Nucleus accumbens (tissue), 56 donors: ENCODE data around the gene FTH1.

ENCODE experiments used
- DNase-seq, 56 donors: peaks; one replicate each; lab custom pipeline; 2025; lab: John Stamatoyannopoulos, UW

Gene FTH1

DNA sequence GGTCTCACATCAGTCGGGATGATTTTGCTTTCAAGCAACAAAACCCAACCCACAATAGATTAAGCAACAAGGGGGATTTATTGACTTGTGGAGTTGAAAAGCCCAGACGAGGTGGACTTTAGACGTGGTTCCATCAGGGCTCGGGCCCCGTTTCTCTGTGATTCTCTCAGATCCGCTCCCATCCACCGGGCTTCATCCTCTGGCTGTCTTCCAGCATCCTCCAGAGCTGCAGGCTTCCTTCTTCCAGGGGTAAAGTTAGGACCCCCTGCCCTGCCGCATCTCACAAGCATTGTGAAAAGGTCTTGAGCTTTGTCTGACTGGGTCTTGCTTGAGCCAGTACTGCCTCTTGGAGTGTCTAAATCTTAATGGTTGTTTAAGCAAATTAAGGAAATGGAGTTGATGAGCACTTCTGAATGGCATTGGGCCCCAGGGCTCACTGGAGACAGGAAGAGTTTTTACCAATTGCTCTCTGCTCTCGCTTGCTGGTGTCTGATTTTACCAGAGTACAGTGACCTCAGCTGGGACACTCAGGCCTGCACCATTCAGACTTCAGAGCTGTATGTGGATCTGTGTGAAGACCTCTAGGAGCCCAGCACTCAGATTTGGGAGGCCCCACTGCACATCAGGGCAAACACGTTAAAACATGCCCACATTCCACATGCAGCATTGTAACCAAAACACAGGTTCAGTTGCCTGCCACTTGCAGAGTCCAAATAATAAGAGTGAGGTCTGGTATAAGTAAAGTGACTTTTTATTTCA is 13.5 kb upstream of the FTH1 start:
- no peak for DNase-seq

- no peak for DNase-seq
These were observed 11.5 kb upstream of the FTH1 start for GRCh38 chr11:61978703-61979661.

DNA sequence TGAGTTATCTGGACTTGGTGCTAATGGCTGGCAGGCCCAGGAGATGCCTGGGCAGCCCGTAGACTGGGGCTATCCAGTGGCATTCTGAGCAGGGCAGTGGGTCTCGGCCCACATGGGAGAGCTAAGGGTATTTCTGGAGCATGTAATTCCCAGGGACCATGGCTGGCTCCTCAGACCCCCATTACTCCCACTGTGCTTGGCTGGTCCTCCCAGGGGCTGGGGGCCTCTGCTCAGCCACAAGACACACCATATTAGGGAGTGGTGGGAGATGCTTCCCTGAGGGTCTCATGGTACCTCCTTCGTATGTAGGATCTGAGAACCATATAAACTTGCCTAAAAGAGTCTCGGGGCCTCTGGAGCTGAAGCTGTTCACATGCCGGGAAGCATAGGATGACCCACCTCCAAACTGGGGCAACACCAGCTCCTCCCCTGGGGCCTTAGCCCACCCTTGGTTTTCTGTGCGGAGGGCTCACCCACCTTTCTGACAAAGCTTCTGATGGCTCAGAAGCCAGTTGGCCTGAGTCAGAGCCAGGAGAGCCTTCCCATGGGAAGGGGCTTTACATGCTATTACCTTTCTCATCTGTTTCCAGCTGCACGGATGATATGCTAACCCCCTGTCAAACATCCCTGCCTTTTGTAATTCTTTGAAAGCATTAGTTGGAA is 9.5 kb upstream of the FTH1 start:
- DNase-seq: no peak

- DNase-seq: no peak
These were observed 9.0 kb upstream of the FTH1 start for GRCh38 chr11:61976420-61976800.

- no peak for DNase-seq
These were observed 8.4 kb upstream of the FTH1 start for GRCh38 chr11:61975638-61976419.

DNA sequence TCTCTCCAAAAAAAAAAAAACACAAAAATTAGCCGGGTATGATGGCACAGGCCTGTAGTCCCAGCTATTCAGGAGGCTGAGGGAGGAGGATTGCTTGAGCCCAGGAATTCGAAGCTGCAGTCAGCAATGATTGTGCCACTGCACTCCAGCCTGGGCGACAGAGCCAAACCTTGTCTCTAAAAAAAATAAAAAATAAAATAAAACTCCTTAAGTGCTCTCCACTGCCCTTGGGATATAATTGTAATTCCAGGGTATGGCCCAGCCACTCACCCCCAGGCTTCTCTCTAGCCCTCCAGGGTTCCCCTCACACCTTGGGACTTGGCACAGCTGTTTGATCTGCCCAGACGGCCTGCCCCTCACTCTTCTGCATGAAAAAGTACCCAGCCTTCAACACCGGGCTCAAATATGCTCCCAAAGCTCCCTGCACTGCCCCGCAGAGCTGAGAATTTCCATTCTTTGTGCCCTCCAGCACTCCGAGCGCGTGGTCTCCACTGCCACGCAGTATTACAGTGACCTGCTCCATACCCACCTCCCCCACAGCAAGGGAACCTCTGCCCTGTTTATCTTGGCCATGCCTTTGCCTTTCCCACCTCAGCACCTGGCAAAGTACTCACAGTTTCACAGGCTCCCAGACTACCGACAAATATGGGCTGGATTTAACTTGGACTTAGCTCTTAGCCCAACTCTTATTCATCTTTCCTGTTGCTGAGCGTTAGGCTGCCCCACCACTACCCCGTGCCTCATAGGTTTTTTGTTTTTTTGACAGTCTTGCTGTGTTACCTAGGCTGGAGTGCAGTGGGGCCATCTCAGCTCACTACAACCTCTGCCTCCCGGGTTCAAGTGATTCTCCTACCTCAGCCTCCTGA is 7.6 kb upstream of the FTH1 start:
- DNase-seq: no peak

GRCh38 chr11:61973476-61974162 is 6.2 kb upstream of the FTH1 start:
- no peak for DNase-seq

DNA sequence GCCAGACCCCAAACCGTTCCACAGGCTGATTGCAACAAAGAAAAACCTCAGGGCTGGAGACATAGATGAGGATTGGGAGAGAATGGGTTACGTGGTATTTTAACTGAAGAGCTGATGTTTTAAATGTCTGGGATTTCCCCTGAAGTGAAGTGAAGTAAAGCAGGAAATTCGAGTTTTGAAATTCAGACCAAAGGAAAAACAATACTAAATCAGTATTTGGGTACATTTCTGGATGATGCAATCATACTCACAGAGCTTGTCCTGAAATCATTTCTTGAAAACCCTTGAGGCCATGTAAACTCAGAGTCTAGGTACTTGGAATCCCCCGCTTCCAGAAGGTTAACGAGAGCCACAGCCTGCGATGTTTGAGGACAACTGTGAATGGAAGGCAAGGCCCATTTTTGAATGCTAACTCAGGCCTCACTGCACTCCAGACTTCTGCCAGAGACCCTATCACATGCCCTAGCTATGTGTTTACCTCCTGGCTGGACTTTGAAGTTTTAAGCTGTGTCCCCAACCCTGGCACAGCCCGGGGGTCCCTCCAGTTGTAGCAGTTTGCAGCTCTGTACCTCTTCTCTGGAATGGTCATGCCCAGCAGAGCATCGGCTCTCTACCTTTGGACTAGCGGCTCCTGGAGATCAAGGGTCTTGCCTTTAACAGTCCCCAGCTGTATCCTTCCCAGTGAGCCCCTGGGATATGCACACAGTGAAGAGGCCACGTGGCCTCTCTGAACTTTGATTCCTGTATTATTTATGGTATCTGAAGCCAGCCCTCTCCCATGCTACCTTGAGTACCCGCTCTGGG is 5.4 kb upstream of the FTH1 start:
- no peak for DNase-seq

DNA sequence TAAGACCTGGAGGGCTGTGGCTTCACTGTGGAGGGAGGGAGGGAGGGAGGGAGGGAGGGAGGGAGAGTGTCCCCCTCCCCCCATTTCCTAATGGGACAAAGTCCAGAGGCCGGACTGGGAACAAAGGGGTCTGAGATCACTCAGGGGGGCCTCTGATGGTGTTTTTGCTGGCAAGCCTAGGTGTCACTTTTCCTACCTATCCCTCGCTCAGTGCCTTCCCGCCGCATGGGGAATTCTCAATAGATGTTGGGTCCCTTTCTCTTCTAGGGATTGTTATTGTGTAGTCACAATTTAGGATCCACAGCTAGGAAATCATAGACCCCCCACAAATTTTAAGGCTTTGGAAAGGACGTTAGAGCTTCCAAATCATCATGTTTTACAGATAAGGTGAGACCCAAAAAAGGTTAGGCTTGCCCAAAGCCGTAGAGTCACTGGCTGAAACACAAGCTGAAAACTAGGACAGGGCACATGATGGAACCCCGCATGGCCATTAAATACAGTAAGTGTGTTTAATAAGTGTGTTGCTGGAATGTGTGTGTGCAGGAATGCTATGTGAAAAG is 4.8 kb upstream of the FTH1 start:
- peak in 1 of 56 donors; percentile 54 for DNase-seq

DNA sequence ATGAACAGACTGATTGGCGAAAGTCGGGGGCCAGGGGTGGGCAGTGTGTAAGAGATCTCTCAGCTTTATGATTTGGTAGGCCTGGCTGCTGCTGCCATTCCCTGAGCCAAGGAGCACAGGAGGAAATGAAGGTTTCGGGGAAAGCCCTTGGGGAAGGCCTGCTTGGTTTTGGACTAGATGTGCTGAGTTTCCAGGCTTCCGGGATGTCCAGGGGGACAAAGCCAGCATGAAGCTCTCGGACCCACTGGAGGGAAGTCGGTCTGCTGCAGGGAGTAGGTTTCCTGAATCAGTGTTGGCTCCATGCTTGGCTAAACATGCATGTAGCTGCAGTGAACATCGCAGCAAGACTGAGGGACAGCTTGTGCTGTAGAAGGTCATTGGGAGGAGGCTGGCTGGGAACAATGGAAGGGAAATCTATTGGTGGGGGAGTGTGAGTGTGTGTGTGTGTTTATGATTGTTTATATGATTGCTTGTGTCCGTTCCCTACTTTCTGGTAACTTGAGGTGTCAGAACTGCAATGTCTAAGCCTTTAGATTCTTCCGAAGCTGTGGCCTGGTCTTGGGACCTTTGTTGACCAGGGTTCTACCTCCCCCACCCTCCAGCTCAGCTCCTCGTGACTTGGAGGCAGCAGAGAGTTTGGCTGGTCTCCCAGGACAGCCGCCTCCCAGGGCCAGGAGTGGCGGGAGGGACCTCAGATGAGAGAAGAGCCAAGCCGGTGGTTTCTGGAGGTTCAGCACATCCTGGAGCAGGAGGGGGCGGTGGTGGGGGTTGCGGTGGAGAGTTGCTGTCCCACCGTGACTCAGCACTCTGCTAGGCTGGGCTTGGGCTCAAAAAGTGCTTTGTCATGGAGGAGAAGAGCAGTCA is 4.0 kb upstream of the FTH1 start:
- peak in 55 of 56 donors; percentile 64 to 98 (median 93) for DNase-seq

- DNase-seq: no peak
These were observed 2.6 kb upstream of the FTH1 start for GRCh38 chr11:61969838-61970662.

DNA sequence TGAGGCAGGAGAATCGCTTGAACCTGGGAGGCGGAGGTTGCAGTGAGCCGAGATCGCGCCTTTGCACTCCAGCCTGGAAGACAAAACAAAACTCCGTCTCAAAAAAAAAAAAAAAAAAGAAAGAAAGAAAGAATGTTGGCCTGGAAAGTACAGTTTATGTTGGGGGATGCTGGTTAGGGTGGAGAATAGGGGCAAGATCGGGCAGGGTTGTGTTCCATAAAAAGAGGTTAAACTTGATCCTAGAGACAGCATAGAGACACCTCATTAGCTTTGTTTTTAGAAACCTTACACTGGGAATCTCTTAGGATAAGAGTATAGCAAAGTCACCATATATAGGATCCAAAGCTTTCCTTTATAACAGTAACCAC is 1.9 kb upstream of the FTH1 start:
- no peak for DNase-seq

DNA sequence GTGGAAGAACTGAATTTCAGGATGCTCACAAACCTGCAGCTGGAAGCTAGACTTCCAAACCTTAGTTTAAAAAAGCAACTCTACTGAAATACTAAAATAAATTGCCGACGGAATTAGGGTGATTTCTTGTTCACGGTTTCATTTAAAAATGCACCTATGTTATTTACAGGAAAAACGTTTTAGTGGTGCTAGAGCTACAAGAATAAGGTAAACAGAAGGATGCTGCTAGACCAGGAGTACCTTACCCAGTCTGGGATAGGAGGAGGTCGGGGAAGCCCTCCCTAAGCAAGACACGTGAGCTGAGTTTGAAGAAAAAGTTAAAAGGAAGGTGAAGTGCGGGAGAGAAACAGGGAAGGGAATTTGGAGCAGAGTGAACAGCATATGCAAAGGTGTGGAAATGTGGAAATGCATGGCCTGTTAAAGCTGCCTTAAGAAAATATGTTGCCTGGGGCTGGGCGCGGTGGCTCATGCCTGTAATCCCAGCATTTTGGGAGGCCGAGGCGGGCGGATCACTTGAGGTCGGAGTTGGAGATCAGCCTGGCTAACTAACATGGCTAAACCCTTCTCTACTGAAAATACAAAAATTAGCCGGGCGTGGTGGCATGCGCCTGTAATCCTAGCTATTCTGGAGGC is 1.4 kb upstream of the FTH1 start:
- no peak for DNase-seq

DNA sequence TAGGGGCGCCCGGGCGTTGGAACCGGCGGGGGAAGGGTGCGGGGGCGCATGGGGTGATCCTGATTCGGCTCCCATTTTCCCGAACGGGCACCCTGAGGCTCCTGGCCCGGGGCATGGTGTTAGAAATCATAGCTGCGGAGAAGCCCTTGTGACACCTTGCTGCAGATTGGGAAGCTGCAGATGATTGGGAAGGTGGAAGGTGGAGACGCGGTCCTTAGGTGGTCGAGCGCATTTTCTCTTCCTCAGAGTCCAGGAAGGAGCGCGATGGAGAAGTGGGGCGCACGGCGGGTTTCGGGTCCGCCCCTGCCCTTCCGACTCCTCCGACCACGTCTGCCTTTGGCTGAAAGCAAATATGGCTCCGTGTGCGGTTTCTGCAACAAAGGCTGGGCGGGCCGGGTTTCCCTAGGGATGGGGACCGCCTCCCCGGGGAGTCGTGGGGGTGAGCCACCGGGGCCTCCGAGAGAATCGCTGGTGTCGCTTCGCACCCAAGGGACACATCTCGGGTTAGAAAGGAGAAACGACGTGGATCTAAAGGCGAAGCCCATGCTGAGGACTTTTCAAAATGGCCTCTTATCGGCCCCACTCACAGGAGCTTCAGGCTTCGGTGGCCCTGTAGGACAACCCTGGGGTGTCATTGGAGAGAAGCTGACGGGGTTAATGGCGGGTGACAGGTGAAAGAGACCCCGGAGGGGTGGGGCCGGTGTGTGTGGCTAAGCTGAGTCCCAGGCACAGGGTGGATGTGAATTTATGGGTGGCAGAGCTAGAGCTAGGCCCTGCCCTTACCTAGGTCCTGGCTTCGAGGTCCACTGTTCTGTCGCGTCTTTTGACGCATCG is 707 bp upstream of the FTH1 start:
- DNase-seq: peak in 39 of 56 donors; percentile 39 to 85 (median 72)
